Measurements from ENCODE around the gene TNFRSF21.

Gene TNFRSF21

DNA sequence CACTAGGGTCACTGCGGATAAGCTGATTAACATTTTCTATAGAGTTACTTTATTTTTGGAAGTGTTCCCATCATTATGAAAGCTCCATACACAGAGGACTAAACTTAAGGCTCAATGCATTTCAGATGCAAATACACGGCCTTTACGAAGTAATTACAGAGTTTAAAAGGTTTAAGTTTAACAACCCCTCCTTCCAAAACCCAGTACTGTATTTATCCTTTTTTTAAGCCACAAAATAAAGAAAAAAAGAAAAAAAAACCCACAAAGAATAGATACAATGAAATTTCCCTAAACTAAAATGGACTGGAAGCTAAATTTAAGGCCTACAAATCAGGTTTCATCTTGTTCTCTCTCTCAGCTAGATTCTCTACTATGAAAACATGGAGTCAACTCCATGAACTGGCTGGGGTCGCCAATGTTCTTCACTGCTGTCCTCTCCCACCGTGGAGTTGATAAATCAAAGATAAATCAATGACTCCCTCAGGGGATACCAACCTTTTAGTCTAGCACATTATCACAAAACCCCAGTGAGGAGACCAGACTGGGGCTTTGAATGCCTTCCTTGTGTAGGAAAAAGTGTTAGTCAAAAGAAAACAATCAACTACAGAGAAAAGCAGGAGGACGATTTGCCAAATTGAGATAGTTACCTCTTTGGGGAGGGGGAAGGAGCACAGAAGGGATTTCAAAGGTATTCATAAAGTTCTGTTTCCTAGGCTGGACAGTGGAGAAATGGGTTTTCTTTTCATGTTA lies 52.5 kb downstream of the TNFRSF21 start:
- H3K4me1 ChIP-seq (ENCODE audit: control insufficient read depth in 5 of 5, insufficient read depth in 5 of 5, low read length in 5 of 5): peaks cover 2 to 21% (median 15%) of the 10 kb centered on the region in 5 donors
- H3K36me3 ChIP-seq (ENCODE audit: control insufficient read depth in 5 of 5, insufficient read depth in 5 of 5, low read length in 5 of 5): peaks cover 7 to 20% (median 14%) of the 10 kb centered on the region in 5 donors

DNA sequence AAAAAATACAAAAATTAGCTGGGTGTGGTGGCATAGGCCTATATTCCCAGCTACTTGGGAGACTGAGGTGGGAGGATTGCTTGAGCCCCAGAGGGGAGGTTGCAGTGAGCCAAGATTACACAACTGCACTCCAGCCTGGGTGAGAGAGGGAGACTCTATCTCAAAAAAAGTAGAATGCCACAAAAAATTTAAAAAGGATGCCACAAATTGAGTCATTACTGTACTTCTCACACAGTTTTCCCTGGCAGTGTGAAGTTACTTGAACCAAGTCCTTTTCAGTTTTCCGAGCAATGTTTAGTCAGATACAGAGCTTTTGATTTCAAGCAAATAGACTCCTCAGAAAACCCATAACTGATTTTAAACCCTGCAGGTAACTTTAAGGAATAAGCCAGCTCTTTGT lies 53.3 kb downstream of the TNFRSF21 start:
- H3K9me3 ChIP-seq (ENCODE audit: control insufficient read depth in 5 of 5, low read length in 5 of 5): no peaks in the 10 kb centered on the region

More for the DNA sequence above, 52.5 kb downstream of the TNFRSF21 start:
- no peaks in the 10 kb centered on the region for H3K27me3 ChIP-seq (ENCODE audit: control insufficient read depth in 5 of 5, insufficient read depth in 4 of 5, low read length in 5 of 5)
- H3K9me3 ChIP-seq (ENCODE audit: control insufficient read depth in 5 of 5, low read length in 5 of 5): no peaks in the 10 kb centered on the region
- H3K4me3 ChIP-seq (ENCODE audit: low read depth in 1 of 5, low read length in 5 of 5): no peak overlapping the region
- H3K9ac ChIP-seq (ENCODE audit: low read length in 5 of 5): no peak overlapping the region
- H3K27ac ChIP-seq (ENCODE audit: low read depth, low read length): no peak overlapping the region

DNA sequence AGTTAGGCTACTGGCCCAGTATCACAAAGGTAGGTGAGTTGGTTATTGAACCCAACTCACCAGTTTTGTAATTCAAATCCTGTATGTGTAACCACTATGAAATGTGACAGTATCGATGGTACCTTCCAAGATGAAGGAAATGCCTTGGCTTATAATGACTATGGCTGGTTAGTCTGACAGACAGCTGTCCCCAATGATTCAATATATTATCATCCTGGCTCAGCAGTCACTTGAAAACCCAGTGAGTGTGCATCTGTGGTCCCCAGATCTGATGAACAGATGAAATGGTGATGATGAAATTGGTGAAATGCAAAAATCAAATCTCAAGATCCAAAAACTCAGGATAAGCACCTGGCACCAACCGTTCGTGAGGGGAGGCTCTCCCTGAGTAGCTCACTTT lies 54.8 kb downstream of the TNFRSF21 start:
- H3K4me1 ChIP-seq (ENCODE audit: control insufficient read depth in 5 of 5, insufficient read depth in 5 of 5, low read length in 5 of 5): peaks cover 0 to 10% (median 8%) of the 10 kb centered on the region in 5 donors
- H3K9ac ChIP-seq (ENCODE audit: low read length in 5 of 5): no peak overlapping the region
- H3K27me3 ChIP-seq (ENCODE audit: control insufficient read depth in 5 of 5, insufficient read depth in 4 of 5, low read length in 5 of 5): no peaks in the 10 kb centered on the region
- peak overlapping the region; percentile 38 for H3K27ac ChIP-seq (ENCODE audit: low read depth, low read length)
- H3K9me3 ChIP-seq (ENCODE audit: control insufficient read depth in 5 of 5, low read length in 5 of 5): no peaks in the 10 kb centered on the region
- H3K4me3 ChIP-seq (ENCODE audit: low read depth in 1 of 5, low read length in 5 of 5): no peak overlapping the region
- peaks cover 7 to 28% (median 19%) of the 10 kb centered on the region in 5 donors for H3K36me3 ChIP-seq (ENCODE audit: control insufficient read depth in 5 of 5, insufficient read depth in 5 of 5, low read length in 5 of 5)

More for the DNA sequence above, 53.3 kb downstream of the TNFRSF21 start:
- H3K4me3 ChIP-seq (ENCODE audit: low read depth in 1 of 5, low read length in 5 of 5): no peak overlapping the region
- H3K4me1 ChIP-seq (ENCODE audit: control insufficient read depth in 5 of 5, insufficient read depth in 5 of 5, low read length in 5 of 5): peaks cover 2 to 20% (median 15%) of the 10 kb centered on the region in 5 donors
- peak overlapping the region; percentile 34 for H3K27ac ChIP-seq (ENCODE audit: low read depth, low read length)
- H3K9ac ChIP-seq (ENCODE audit: low read length in 5 of 5): no peak overlapping the region
- peaks cover 7 to 24% (median 16%) of the 10 kb centered on the region in 5 donors for H3K36me3 ChIP-seq (ENCODE audit: control insufficient read depth in 5 of 5, insufficient read depth in 5 of 5, low read length in 5 of 5)
- H3K27me3 ChIP-seq (ENCODE audit: control insufficient read depth in 5 of 5, insufficient read depth in 4 of 5, low read length in 5 of 5): no peaks in the 10 kb centered on the region

DNA sequence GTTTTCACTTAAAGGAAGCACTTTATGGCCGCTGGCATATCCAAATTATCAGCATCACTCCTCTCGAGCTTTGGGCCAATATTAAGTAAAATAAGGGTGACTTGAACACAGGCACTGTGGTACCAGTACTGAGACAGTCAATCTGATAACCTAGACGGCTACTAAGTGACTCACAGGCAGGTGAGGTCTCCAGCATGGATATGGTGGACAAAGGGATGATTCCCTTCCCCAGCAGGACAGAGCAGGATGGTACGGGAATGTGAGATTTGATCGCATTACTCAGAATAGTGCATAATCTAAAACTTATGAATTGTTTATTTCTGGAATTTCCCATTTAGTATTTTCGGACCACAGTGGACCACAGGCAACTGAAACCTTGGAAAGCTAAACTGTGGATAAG lies 55.7 kb downstream of the TNFRSF21 start:
- Histone ChIP-seq H3K4me1 (ENCODE audit: control insufficient read depth in 5 of 5, insufficient read depth in 5 of 5, low read length in 5 of 5) (peaks cover 0 to 10% (median 8%) of the 10 kb centered on the region in 5 donors), H3K27ac (ENCODE audit: low read depth, low read length) (peak overlapping the region; percentile 38), H3K4me3 (ENCODE audit: low read depth in 1 of 5, low read length in 5 of 5) (no peak overlapping the region), H3K9ac (ENCODE audit: low read length in 5 of 5) (no peak overlapping the region), H3K36me3 (ENCODE audit: control insufficient read depth in 5 of 5, insufficient read depth in 5 of 5, low read length in 5 of 5) (peaks cover 7 to 28% (median 19%) of the 10 kb centered on the region in 5 donors), H3K9me3 (ENCODE audit: control insufficient read depth in 5 of 5, low read length in 5 of 5) (no peaks in the 10 kb centered on the region), H3K27me3 (ENCODE audit: control insufficient read depth in 5 of 5, insufficient read depth in 4 of 5, low read length in 5 of 5) (no peaks in the 10 kb centered on the region)

DNA sequence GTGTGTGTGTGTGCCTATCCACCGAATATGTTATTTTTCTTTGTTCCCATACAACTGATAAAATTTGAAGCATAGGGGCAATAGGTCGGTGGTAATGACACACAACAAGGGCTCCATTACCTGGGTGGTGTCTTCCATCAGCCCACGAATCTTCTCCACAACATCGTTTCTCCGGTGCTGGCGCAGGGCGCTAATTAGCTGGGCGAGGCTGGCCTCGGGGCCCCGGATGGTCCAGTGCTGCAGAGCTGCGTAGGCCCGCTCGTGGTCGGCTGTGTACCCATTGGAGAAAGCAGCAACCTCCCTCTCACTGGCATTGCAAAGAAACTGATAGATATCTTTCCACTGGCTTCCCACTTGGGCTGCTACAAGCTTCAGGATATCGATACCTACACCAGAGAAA lies 56.6 kb downstream of the TNFRSF21 start:
- Histone ChIP-seq H3K9me3 (ENCODE audit: control insufficient read depth in 5 of 5, low read length in 5 of 5) (no peaks in the 10 kb centered on the region), H3K27me3 (ENCODE audit: control insufficient read depth in 5 of 5, insufficient read depth in 4 of 5, low read length in 5 of 5) (no peaks in the 10 kb centered on the region), H3K36me3 (ENCODE audit: control insufficient read depth in 5 of 5, insufficient read depth in 5 of 5, low read length in 5 of 5) (peaks cover 7 to 28% (median 19%) of the 10 kb centered on the region in 5 donors), H3K9ac (ENCODE audit: low read length in 5 of 5) (no peak overlapping the region), H3K27ac (ENCODE audit: low read depth, low read length) (no peak overlapping the region), H3K4me1 (ENCODE audit: control insufficient read depth in 5 of 5, insufficient read depth in 5 of 5, low read length in 5 of 5) (peaks cover 0 to 19% (median 13%) of the 10 kb centered on the region in 5 donors), H3K4me3 (ENCODE audit: low read depth in 1 of 5, low read length in 5 of 5) (no peak overlapping the region)

DNA sequence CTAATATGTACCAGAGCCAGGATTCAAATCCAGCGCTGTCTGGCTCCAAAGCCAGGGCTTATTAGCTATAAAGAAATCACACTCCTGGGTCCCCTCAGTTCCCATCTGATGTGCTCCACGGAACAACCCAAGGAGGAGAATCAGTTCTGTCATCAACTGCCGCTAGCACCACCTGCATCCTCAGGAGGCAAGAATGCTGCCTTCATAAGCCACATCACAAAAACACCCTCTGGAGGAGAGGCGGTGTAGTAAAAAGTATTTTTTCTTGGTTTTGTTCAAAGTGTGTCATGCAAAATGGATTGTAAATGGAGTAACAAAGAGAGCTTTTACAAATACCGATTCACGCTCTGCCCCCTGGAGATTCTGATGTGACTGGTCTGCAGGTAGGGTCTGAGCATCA lies 57.1 kb downstream of the TNFRSF21 start:
- H3K27ac ChIP-seq (ENCODE audit: low read depth, low read length): no peak overlapping the region
- peaks cover 7 to 26% (median 19%) of the 10 kb centered on the region in 5 donors for H3K36me3 ChIP-seq (ENCODE audit: control insufficient read depth in 5 of 5, insufficient read depth in 5 of 5, low read length in 5 of 5)
- peaks cover 0 to 22% (median 15%) of the 10 kb centered on the region in 5 donors for H3K4me1 ChIP-seq (ENCODE audit: control insufficient read depth in 5 of 5, insufficient read depth in 5 of 5, low read length in 5 of 5)
- H3K9me3 ChIP-seq (ENCODE audit: control insufficient read depth in 5 of 5, low read length in 5 of 5): no peaks in the 10 kb centered on the region
- no peak overlapping the region for H3K9ac ChIP-seq (ENCODE audit: low read length in 5 of 5)
- H3K27me3 ChIP-seq (ENCODE audit: control insufficient read depth in 5 of 5, insufficient read depth in 4 of 5, low read length in 5 of 5): no peaks in the 10 kb centered on the region
- H3K4me3 ChIP-seq (ENCODE audit: low read depth in 1 of 5, low read length in 5 of 5): no peak overlapping the region

- Histone ChIP-seq H3K9ac (ENCODE audit: low read length in 5 of 5) (no peak overlapping the region), H3K27me3 (ENCODE audit: control insufficient read depth in 5 of 5, insufficient read depth in 4 of 5, low read length in 5 of 5) (no peaks in the 10 kb centered on the region), H3K9me3 (ENCODE audit: control insufficient read depth in 5 of 5, low read length in 5 of 5) (no peaks in the 10 kb centered on the region), H3K36me3 (ENCODE audit: control insufficient read depth in 5 of 5, insufficient read depth in 5 of 5, low read length in 5 of 5) (peaks cover 7 to 26% (median 19%) of the 10 kb centered on the region in 5 donors), H3K4me1 (ENCODE audit: control insufficient read depth in 5 of 5, insufficient read depth in 5 of 5, low read length in 5 of 5) (peaks cover 5 to 28% (median 22%) of the 10 kb centered on the region in 5 donors), H3K4me3 (ENCODE audit: low read depth in 1 of 5, low read length in 5 of 5) (no peak overlapping the region), H3K27ac (ENCODE audit: low read depth, low read length) (no peak overlapping the region)
These were observed 58.3 kb downstream of the TNFRSF21 start for GRCh38 chr6:47251396-47251795.

DNA sequence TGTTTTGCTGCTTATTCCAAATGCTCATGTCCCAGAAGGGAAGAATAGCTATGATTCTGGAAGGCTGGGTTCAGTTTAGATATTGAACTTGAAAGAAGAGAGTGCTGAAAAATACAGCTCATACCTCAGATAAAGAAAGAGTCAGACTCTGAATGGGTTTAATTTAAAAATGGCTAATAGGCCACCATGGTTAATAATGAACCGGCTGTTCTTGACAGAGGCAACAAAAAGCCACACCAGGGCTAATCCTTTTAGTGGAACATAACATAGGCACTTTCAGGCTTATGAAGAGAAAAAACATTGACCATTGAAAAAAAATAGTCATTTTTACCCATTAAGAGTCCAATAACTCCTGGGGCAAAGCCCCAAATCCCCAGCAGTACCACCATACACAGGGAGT lies 59.4 kb downstream of the TNFRSF21 start:
- H3K4me1 ChIP-seq (ENCODE audit: control insufficient read depth in 5 of 5, insufficient read depth in 5 of 5, low read length in 5 of 5): peaks cover 5 to 36% (median 28%) of the 10 kb centered on the region in 5 donors

GRCh38 chr6:47248446-47248845 lies 61.3 kb downstream of the TNFRSF21 start:
- no peaks in the 10 kb centered on the region for H3K27me3 ChIP-seq (ENCODE audit: control insufficient read depth in 5 of 5, insufficient read depth in 4 of 5, low read length in 5 of 5)
- no peaks in the 10 kb centered on the region for H3K9me3 ChIP-seq (ENCODE audit: control insufficient read depth in 5 of 5, low read length in 5 of 5)
- H3K9ac ChIP-seq (ENCODE audit: low read length in 5 of 5): no peak overlapping the region
- peak overlapping the region; percentile 1 for H3K27ac ChIP-seq (ENCODE audit: low read depth, low read length)
- H3K4me1 ChIP-seq (ENCODE audit: control insufficient read depth in 5 of 5, insufficient read depth in 5 of 5, low read length in 5 of 5): peaks cover 5 to 33% (median 28%) of the 10 kb centered on the region in 5 donors
- H3K36me3 ChIP-seq (ENCODE audit: control insufficient read depth in 5 of 5, insufficient read depth in 5 of 5, low read length in 5 of 5): peaks cover 6 to 20% (median 12%) of the 10 kb centered on the region in 5 donors
- H3K4me3 ChIP-seq (ENCODE audit: low read depth in 1 of 5, low read length in 5 of 5): no peak overlapping the region

More for the DNA sequence above, 59.4 kb downstream of the TNFRSF21 start:
- Histone ChIP-seq H3K9ac (ENCODE audit: low read length in 5 of 5) (no peak overlapping the region), H3K27me3 (ENCODE audit: control insufficient read depth in 5 of 5, insufficient read depth in 4 of 5, low read length in 5 of 5) (no peaks in the 10 kb centered on the region), H3K9me3 (ENCODE audit: control insufficient read depth in 5 of 5, low read length in 5 of 5) (no peaks in the 10 kb centered on the region), H3K4me3 (ENCODE audit: low read depth in 1 of 5, low read length in 5 of 5) (no peak overlapping the region), H3K27ac (ENCODE audit: low read depth, low read length) (no peak overlapping the region), H3K36me3 (ENCODE audit: control insufficient read depth in 5 of 5, insufficient read depth in 5 of 5, low read length in 5 of 5) (peaks cover 7 to 26% (median 19%) of the 10 kb centered on the region in 5 donors)

GRCh38 chr6:47247227-47247797 lies 62.4 kb downstream of the TNFRSF21 start:
- no peak overlapping the region for H3K4me3 ChIP-seq (ENCODE audit: low read depth in 1 of 5, low read length in 5 of 5)
- no peaks in the 10 kb centered on the region for H3K27me3 ChIP-seq (ENCODE audit: control insufficient read depth in 5 of 5, insufficient read depth in 4 of 5, low read length in 5 of 5)
- peaks cover 0 to 10% (median 9%) of the 10 kb centered on the region in 5 donors for H3K36me3 ChIP-seq (ENCODE audit: control insufficient read depth in 5 of 5, insufficient read depth in 5 of 5, low read length in 5 of 5)
- peak overlapping the region; percentile 77 for H3K27ac ChIP-seq (ENCODE audit: low read depth, low read length)
- H3K9me3 ChIP-seq (ENCODE audit: control insufficient read depth in 5 of 5, low read length in 5 of 5): no peaks in the 10 kb centered on the region
- H3K9ac ChIP-seq (ENCODE audit: low read length in 5 of 5): peak overlapping the region in 2 of 5 donors; percentile 12 to 16
- H3K4me1 ChIP-seq (ENCODE audit: control insufficient read depth in 5 of 5, insufficient read depth in 5 of 5, low read length in 5 of 5): peaks cover 8 to 42% (median 35%) of the 10 kb centered on the region in 5 donors
